Measurements from ENCODE around the gene LSAMP. TPM values are rescaled to one million over a fixed set of nuclear protein-coding genes. Genes with fewer than 3 reads are reported as not detected.

LSAMP gene
- total RNA-seq, 1 experiment from 2014 or later = 5.7 TPM

GRCh38 chr3:116285781-116286421, 159.4 kb downstream of the LSAMP start:
- ChIA-PET POLR2A (no interaction called here), CTCF (no interaction called here)
- Mint-ChIP-seq H3K4me1 (peaks cover 21% of the 10 kb centered on the region), H3K4me3 (no peak overlapping the region), H3K27ac (no peak overlapping the region), H3K27me3 (ENCODE audit: low read depth) (no peaks in the 10 kb centered on the region), H3K36me3 (no peaks in the 10 kb centered on the region), H3K9me3 (no peaks in the 10 kb centered on the region)
- no peak for TF ChIP-seq NR2C2 (CRISPR knock-in tag; IDR thresholded peaks at IDR 0.05)
- TF ChIP-seq, protein P1, sequence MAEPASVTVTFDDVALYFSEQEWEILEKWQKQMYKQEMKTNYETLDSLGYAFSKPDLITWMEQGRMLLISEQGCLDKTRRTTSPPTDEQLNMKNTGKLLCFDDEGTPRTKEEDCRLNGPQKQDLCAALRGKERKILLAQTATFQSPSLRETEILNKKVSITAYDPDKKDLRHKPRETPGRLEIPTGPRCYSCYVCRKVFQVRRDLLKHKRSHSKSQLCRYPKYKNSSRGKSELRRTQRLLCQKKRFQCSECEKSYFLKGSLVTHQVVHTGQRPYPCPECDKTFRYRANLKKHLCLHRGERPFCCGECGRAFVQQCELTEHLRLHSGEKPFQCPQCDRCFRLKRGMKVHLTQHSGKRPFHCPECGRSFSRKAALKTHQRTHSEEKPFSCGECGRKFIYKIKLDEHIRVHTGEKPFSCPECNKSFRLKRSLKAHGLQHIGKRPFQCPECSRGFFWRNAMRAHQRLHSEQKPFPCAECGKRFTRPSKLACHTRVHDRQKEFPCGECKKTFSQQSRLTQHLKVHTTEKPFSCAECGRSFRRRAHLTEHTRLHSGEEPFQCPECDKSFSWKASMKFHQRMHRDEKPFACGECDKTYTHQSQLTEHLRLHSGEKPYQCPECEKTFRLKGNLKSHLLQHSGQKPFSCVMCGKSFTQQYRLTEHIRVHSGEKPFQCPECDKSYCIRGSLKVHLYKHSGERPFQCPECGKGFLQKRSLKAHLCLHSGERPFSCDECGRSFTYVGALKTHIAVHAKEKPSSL (CRISPR knock-in tag; conservative IDR thresholded peaks at IDR 0.05) = no peak
- TF ChIP-seq, protein P2, sequence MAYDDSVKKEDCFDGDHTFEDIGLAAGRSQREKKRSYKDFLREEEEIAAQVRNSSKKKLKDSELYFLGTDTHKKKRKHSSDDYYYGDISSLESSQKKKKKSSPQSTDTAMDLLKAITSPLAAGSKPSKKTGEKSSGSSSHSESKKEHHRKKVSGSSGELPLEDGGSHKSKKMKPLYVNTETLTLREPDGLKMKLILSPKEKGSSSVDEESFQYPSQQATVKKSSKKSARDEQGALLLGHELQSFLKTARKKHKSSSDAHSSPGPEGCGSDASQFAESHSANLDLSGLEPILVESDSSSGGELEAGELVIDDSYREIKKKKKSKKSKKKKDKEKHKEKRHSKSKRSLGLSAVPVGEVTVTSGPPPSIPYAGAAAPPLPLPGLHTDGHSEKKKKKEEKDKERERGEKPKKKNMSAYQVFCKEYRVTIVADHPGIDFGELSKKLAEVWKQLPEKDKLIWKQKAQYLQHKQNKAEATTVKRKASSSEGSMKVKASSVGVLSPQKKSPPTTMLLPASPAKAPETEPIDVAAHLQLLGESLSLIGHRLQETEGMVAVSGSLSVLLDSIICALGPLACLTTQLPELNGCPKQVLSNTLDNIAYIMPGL (CRISPR knock-in tag; IDR thresholded peaks at IDR 0.05) = no peak
- TF ChIP-seq, protein P3, sequence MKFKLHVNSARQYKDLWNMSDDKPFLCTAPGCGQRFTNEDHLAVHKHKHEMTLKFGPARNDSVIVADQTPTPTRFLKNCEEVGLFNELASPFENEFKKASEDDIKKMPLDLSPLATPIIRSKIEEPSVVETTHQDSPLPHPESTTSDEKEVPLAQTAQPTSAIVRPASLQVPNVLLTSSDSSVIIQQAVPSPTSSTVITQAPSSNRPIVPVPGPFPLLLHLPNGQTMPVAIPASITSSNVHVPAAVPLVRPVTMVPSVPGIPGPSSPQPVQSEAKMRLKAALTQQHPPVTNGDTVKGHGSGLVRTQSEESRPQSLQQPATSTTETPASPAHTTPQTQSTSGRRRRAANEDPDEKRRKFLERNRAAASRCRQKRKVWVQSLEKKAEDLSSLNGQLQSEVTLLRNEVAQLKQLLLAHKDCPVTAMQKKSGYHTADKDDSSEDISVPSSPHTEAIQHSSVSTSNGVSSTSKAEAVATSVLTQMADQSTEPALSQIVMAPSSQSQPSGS (CRISPR knock-in tag; IDR thresholded peaks at IDR 0.05; ENCODE audit: borderline replicate concordance, low read depth) = no peak
- ATAC-seq = peak; percentile 65
- DNase-seq (ENCODE audit: low spot score) = no peak

DNA sequence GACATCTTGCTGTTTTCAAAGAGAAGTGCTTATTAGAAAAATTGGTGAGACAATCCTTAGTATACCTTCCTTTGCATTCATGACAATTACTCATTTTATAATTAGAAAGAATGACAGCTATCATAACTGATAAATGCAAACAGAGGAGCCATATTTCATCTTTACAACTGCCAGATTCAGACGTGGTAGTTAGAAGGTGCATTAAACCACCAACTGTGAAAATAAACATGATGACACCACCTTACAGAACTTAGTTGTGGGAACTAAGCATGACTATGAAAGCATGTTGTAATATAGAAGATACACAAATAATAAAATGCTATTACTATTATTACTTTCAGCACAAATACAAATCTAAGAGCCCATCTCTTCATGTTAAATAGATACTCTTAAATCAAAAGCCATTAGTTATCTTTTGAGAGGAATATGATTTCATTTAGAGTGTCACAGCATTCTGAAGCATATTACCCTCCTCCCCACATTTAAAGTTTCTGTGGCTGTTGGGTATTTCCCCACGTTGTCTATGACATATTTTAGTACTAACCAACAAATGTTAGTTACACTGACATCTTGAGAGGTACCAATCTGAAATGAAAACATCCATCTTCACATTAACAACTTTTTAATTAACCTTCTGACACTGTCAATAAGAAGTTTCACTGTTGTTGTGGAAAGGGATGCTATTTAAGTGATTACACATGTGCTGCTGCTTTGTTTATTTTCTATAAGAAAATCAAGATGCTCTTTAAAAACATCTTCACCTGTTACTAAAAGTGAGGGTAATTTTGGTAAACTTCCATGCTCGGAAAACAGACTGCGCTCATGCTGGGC, 163.8 kb downstream of the LSAMP start:
- DNase-seq (ENCODE audit: low spot score) (no peak), ATAC-seq (no peak)
- Mint-ChIP-seq H3K36me3 (no peaks in the 10 kb centered on the region), H3K4me1 (peaks cover 36% of the 10 kb centered on the region), H3K27ac (no peak overlapping the region), H3K9me3 (no peaks in the 10 kb centered on the region), H3K4me3 (no peak overlapping the region), H3K27me3 (ENCODE audit: low read depth) (no peaks in the 10 kb centered on the region; the same call in none of the 2 replicates)
- POLR2A ChIA-PET = no interaction called here
- TF ChIP-seq RELA (CRISPR knock-in tag; IDR thresholded peaks at IDR 0.05; ENCODE audit: borderline replicate concordance) = no peak
- no peak for TF ChIP-seq ELF4 (CRISPR knock-in tag; IDR thresholded peaks at IDR 0.05; ENCODE audit: low read depth)
- no peak for TF ChIP-seq NFYB (CRISPR knock-in tag; conservative IDR thresholded peaks at IDR 0.05; ENCODE audit: low read depth)
- TF ChIP-seq ZNF671 (CRISPR knock-in tag; IDR thresholded peaks at IDR 0.05) = no peak
- TF ChIP-seq, protein P2 (CRISPR knock-in tag; IDR thresholded peaks at IDR 0.05) = no peak
- TF ChIP-seq NR1H2 (CRISPR knock-in tag; IDR thresholded peaks at IDR 0.05) = no peak
- CTCF ChIA-PET = no interaction called here

- Mint-ChIP-seq H3K27me3 (ENCODE audit: low read depth) (no peaks in the 10 kb centered on the region; the same call in none of the 2 replicates), H3K36me3 (no peaks in the 10 kb centered on the region), H3K27ac (no peak overlapping the region), H3K4me3 (no peak overlapping the region), H3K9me3 (no peaks in the 10 kb centered on the region), H3K4me1 (peaks cover 23% of the 10 kb centered on the region)
- TF ChIP-seq TEAD4 (CRISPR knock-in tag; IDR thresholded peaks at IDR 0.05) = no peak
- TF ChIP-seq TEAD1 (CRISPR knock-in tag; IDR thresholded peaks at IDR 0.05) = no peak
- TF ChIP-seq HMGA2 (CRISPR knock-in tag; IDR thresholded peaks at IDR 0.05) = no peak
- TF ChIP-seq, protein P4, sequence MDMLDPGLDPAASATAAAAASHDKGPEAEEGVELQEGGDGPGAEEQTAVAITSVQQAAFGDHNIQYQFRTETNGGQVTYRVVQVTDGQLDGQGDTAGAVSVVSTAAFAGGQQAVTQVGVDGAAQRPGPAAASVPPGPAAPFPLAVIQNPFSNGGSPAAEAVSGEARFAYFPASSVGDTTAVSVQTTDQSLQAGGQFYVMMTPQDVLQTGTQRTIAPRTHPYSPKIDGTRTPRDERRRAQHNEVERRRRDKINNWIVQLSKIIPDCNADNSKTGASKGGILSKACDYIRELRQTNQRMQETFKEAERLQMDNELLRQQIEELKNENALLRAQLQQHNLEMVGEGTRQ (CRISPR knock-in tag; IDR thresholded peaks at IDR 0.05) = peak; percentile 51; the same call in 1 of the 2 replicates
- TF ChIP-seq ZNF281 (CRISPR knock-in tag; IDR thresholded peaks at IDR 0.05) = no peak
- no peak for DNase-seq (ENCODE audit: low spot score)
- ATAC-seq = no peak
- CTCF ChIA-PET = no interaction called here
- POLR2A ChIA-PET = no interaction called here
Observed at GRCh38 chr3:116280130-116280740, 165.1 kb downstream of the LSAMP start.
